ENCODE data around the gene ABCG5.

The ABCG5 gene

GRCh38 chr2:43838560-43839267 is at the start of gene ABCG5, which contains the start of gene ABCG8:
TSS of gene ABCG5 (minus strand) at chr2:43838839. CDS start at chr2:43838679, 160 bp downstream.
TSS of gene ABCG8 (plus strand) at chr2:43838971. CDS start at chr2:43839054, 83 bp downstream.
- no peak for DNase-seq (ENCODE audit: low read depth in 2 of 2)

- DNase-seq (ENCODE audit: low read depth in 2 of 2) = no peak
Observed at GRCh38 chr2:43887176-43887575, 48.5 kb upstream of the ABCG5 start.

GRCh38 chr2:43885132-43885632 is 46.5 kb upstream of the ABCG5 start:
- DNase-seq (ENCODE audit: low read depth in 2 of 2) = no peak

GRCh38 chr2:43884689-43885088 is 46.0 kb upstream of the ABCG5 start:
- no peak for DNase-seq (ENCODE audit: low read depth in 2 of 2)

- no peak for DNase-seq (ENCODE audit: low read depth in 2 of 2)
Observed at GRCh38 chr2:43882312-43882711, 43.7 kb upstream of the ABCG5 start.

- no peak for DNase-seq (ENCODE audit: low read depth in 2 of 2)
Observed at GRCh38 chr2:43880952-43881351, 42.3 kb upstream of the ABCG5 start.

GRCh38 chr2:43880471-43880870 is 41.8 kb upstream of the ABCG5 start:
- no peak for DNase-seq (ENCODE audit: low read depth in 2 of 2)

- no peak for DNase-seq (ENCODE audit: low read depth in 2 of 2)
Observed at GRCh38 chr2:43879261-43879660, 40.6 kb upstream of the ABCG5 start.

GRCh38 chr2:43877782-43878464 is 39.3 kb upstream of the ABCG5 start:
- peak; percentile 23 to 25 for DNase-seq (ENCODE audit: low read depth in 2 of 2)

GRCh38 chr2:43874776-43875451 is 36.3 kb upstream of the ABCG5 start:
- no peak for DNase-seq (ENCODE audit: low read depth in 2 of 2)

- no peak for DNase-seq (ENCODE audit: low read depth in 2 of 2)
Observed at GRCh38 chr2:43872151-43872550, 33.5 kb upstream of the ABCG5 start.

- no peak for DNase-seq (ENCODE audit: low read depth in 2 of 2)
Observed at GRCh38 chr2:43855292-43855691, 16.7 kb upstream of the ABCG5 start.

GRCh38 chr2:43854671-43855070 is 16.0 kb upstream of the ABCG5 start:
- no peak for DNase-seq (ENCODE audit: low read depth in 2 of 2)

- no peak for DNase-seq (ENCODE audit: low read depth in 2 of 2)
Observed at GRCh38 chr2:43853141-43854081, 14.8 kb upstream of the ABCG5 start.

GRCh38 chr2:43852196-43852730 is 13.6 kb upstream of the ABCG5 start:
- DNase-seq (ENCODE audit: low read depth in 2 of 2) = no peak

- no peak for DNase-seq (ENCODE audit: low read depth in 2 of 2)
Observed at GRCh38 chr2:43851011-43851980, 12.7 kb upstream of the ABCG5 start.

- no peak for DNase-seq (ENCODE audit: low read depth in 2 of 2)
Observed at GRCh38 chr2:43848214-43848613, 9.6 kb upstream of the ABCG5 start.

GRCh38 chr2:43846140-43846793 is 7.6 kb upstream of the ABCG5 start:
- DNase-seq (ENCODE audit: low read depth in 2 of 2) = no peak

GRCh38 chr2:43845181-43845580 is 6.5 kb upstream of the ABCG5 start:
- no peak for DNase-seq (ENCODE audit: low read depth in 2 of 2)

Measured in stimulated activated CD8-positive, alpha-beta memory T cell treated with anti-CD3 and anti-CD28 coated beads, Interleukin-7, amount 100 ng/mL, for 4 hours (primary cell).